ENCODE results near the gene PGLYRP2. TPM values are rescaled to one million over a fixed set of nuclear protein-coding genes. Genes with fewer than 3 reads are reported as not detected.

Gene PGLYRP2
- total RNA-seq, 1 experiment from 2014 or later, result not detected

DNA sequence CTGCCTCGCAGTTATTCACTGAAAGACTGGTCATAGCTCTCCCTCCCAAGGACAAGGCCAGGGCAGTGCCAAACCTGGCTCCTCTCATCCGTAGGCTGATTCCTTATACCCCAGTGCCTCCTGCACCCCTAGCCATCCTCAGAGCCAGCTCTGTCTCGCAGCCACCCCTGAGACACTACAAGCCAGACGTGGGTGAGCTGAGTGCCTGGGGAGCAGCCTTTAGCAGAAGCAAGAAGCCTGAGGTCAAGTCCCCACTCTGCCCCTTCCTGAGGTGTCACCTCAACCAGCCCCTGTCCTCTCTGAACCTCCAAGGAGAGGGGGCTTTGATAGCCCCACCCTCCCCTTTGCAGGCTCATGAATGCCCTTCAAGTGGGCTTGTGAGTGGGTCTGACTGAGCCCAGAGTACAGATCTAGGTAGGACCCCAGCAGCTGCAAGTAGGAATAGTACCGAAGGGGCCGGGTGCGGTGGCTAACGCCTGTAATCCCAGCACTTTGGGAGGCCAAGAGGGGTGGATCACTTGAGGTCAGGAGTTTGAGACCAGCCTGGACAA, 45.7 kb downstream of the PGLYRP2 start:
- no TSS peak for BruUV-seq (replicated peaks)
- H3K9me2 ChIP-seq (ENCODE audit: insufficient read depth), result no peaks in the 10 kb centered on the region
- CTCF ChIA-PET, result interaction anchor here (1.3 kb wide), 2 partner anchors 14 to 122 kb away, joined by 5 to 6 read pairs; partner anchors contain the start of gene AKAP8L
- H2AFZ ChIP-seq (ENCODE audit: low read depth, low read length, poor library complexity, severe bottlenecking), result peak overlapping the region; percentile 59
- ATAC-seq (0 out of 2 replicates have a peak, but pooled peaks have one; percentile 2), DNase-seq (ENCODE audit: low read depth, low spot score) (no peak)
- peaks cover 3 to 4% of the 10 kb centered on the region in 2 experiments; a peak in 2 of 4 replicates for H3K36me3 ChIP-seq (ENCODE audit: control insufficient read depth in 1 of 2, insufficient read depth in 2 of 2, low read length in 2 of 2)
- H3K79me2 ChIP-seq (ENCODE audit: insufficient read depth, low read length), result peaks cover 36% of the 10 kb centered on the region
- H3K9ac ChIP-seq (ENCODE audit: low read length), result peak overlapping the region; percentile 68
- H3K4me2 ChIP-seq (ENCODE audit: low read length), result peak overlapping the region; percentile 100
- intact Hi-C loops (cut with micrococcal nuclease), result loop anchor here (1.0 kb wide), 1 partner anchor 15 kb away; no protein-coding TSS in a partner anchor
- no peaks in the 10 kb centered on the region for H4K20me1 ChIP-seq (ENCODE audit: insufficient read depth)
- TF ChIP-seq CEBPB (IDR thresholded peaks at IDR 0.05; ENCODE audit: low read depth), result no peak
- TF ChIP-seq, protein P1, sequence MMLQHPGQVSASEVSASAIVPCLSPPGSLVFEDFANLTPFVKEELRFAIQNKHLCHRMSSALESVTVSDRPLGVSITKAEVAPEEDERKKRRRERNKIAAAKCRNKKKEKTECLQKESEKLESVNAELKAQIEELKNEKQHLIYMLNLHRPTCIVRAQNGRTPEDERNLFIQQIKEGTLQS (IDR thresholded peaks at IDR 0.05), result no peak
- H3K27me3 ChIP-seq (ENCODE audit: insufficient read depth, low read length), result no peaks in the 10 kb centered on the region
- RAD21 ChIA-PET (ENCODE audit: low non-redundant PET in 1 of 2, low total read pairs in 2 of 2, uncharacterized antibody in 2 of 2, unreplicated experiment in 2 of 2), result interaction anchor here in 1 of 2 experiments (0.6 to 1.7 kb wide), 2 partner anchors 14 to 156 kb away, joined by 4 to 8 read pairs; partner anchors contain the start of gene AKAP8L
- H3K27ac ChIP-seq (ENCODE audit: low read depth, low read length), result peak overlapping the region; percentile 32
- H3K9me3 ChIP-seq (ENCODE audit: control insufficient read depth in 1 of 2, insufficient read depth in 1 of 2, low read depth in 1 of 2, low read length in 2 of 2), result no peaks in the 10 kb centered on the region
- H3K4me1 ChIP-seq (ENCODE audit: control insufficient read depth in 1 of 2, insufficient read depth in 2 of 2, low read length in 2 of 2), result peaks cover 18 to 25% of the 10 kb centered on the region in 2 experiments
- POLR2A ChIA-PET, result interaction anchor here (1.3 to 1.5 kb wide), 2 partner anchors 15 to 18 kb away, joined by 5 to 10 read pairs; partner anchors contain the start of gene AKAP8L
- peak overlapping the region; percentile 76 to 78 for H3K4me3 ChIP-seq (replicated peaks in 1 of 2; ENCODE audit: low read depth in 1 of 2, low read length in 2 of 2)

GRCh38 chr19:15432629-15433518, 46.4 kb downstream of the PGLYRP2 start:
- peak overlapping the region; percentile 59 for H2AFZ ChIP-seq (ENCODE audit: low read depth, low read length, poor library complexity, severe bottlenecking)
- RAD21 ChIA-PET (ENCODE audit: low non-redundant PET in 1 of 2, low total read pairs in 2 of 2, uncharacterized antibody in 2 of 2, unreplicated experiment in 2 of 2), result interaction anchor here in 1 of 2 experiments (0.6 kb wide), 1 partner anchor 155 kb away, joined by 8 read pairs; no protein-coding TSS in a partner anchor
- no peaks in the 10 kb centered on the region for H3K9me2 ChIP-seq (ENCODE audit: insufficient read depth)
- H3K36me3 ChIP-seq (ENCODE audit: control insufficient read depth in 1 of 2, insufficient read depth in 2 of 2, low read length in 2 of 2), result peaks cover 4 to 7% of the 10 kb centered on the region in 2 experiments; a peak in 2 of 4 replicates
- H3K27me3 ChIP-seq (ENCODE audit: insufficient read depth, low read length), result no peaks in the 10 kb centered on the region
- TF ChIP-seq EZH2phosphoT487 (IDR thresholded peaks at IDR 0.05; ENCODE audit: borderline replicate concordance), result no peak
- TF ChIP-seq CEBPB (IDR thresholded peaks at IDR 0.05; ENCODE audit: low read depth), result no peak
- TF ChIP-seq, protein P2, sequence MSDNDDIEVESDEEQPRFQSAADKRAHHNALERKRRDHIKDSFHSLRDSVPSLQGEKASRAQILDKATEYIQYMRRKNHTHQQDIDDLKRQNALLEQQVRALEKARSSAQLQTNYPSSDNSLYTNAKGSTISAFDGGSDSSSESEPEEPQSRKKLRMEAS (IDR thresholded peaks at IDR 0.05), result peak; percentile 85
- no peak for TF ChIP-seq FOSL1 (IDR thresholded peaks at IDR 0.05; ENCODE audit: low read depth)
- peak; percentile 76; the same call in 1 of the 2 replicates for TF ChIP-seq SIN3A (IDR thresholded peaks at IDR 0.05; ENCODE audit: low read depth)
- no peak for TF ChIP-seq ZNF274 (IDR thresholded peaks at IDR 0.05; ENCODE audit: low read depth, low read length)
- TF ChIP-seq TCF7L2 (IDR thresholded peaks at IDR 0.05; ENCODE audit: borderline replicate concordance, extremely low read depth, insufficient read depth, insufficient read length), result peak; percentile 48
- TF ChIP-seq POLR2AphosphoS5 (IDR thresholded peaks at IDR 0.05; ENCODE audit: low read depth, low read length), result peak; percentile 65
- peak; percentile 93 for TF ChIP-seq SRF (IDR thresholded peaks at IDR 0.05; ENCODE audit: low read depth)
- TF ChIP-seq ELF1 (IDR thresholded peaks at IDR 0.05; ENCODE audit: borderline replicate concordance, low read depth), result no peak
- peak; percentile 72 for TF ChIP-seq SP1 (IDR thresholded peaks at IDR 0.05; ENCODE audit: low read depth)
- TF ChIP-seq YY1 (IDR thresholded peaks at IDR 0.05; ENCODE audit: extremely low read depth, insufficient replicate concordance, low read depth, low read length), result peak; percentile 96
- H3K27ac ChIP-seq (ENCODE audit: low read depth, low read length), result peak overlapping the region; percentile 77
- peak overlapping the region; percentile 76 to 78 for H3K4me3 ChIP-seq (replicated peaks in 1 of 2; ENCODE audit: low read depth in 1 of 2, low read length in 2 of 2)
- H4K20me1 ChIP-seq (ENCODE audit: insufficient read depth), result no peaks in the 10 kb centered on the region
- no TSS peak for BruUV-seq (replicated peaks)
- ATAC-seq, result peak; percentile 85
- peaks cover 18 to 25% of the 10 kb centered on the region in 2 experiments for H3K4me1 ChIP-seq (ENCODE audit: control insufficient read depth in 1 of 2, insufficient read depth in 2 of 2, low read length in 2 of 2)
- peak overlapping the region; percentile 68 for H3K9ac ChIP-seq (ENCODE audit: low read length)
- H3K79me2 ChIP-seq (ENCODE audit: insufficient read depth, low read length), result peaks cover 42% of the 10 kb centered on the region
- CTCF ChIA-PET, result interaction anchor here (1.3 kb wide), 2 partner anchors 14 to 123 kb away, joined by 5 to 6 read pairs; partner anchors contain the start of gene AKAP8L
- H3K9me3 ChIP-seq (ENCODE audit: control insufficient read depth in 1 of 2, insufficient read depth in 1 of 2, low read depth in 1 of 2, low read length in 2 of 2), result no peaks in the 10 kb centered on the region
- intact Hi-C loops (cut with micrococcal nuclease), result loop anchor here (1.0 kb wide), 1 partner anchor 15 kb away; no protein-coding TSS in a partner anchor
- POLR2A ChIA-PET, result interaction anchor here (1.3 to 1.5 kb wide), 2 partner anchors 14 to 19 kb away, joined by 5 to 10 read pairs; partner anchors contain the start of gene AKAP8L
- peak overlapping the region; percentile 100 for H3K4me2 ChIP-seq (ENCODE audit: low read length)
- DNase-seq (ENCODE audit: low read depth, low spot score), result peak; percentile 64
